Measurements from ENCODE around the gene SAXO1.

DNA sequence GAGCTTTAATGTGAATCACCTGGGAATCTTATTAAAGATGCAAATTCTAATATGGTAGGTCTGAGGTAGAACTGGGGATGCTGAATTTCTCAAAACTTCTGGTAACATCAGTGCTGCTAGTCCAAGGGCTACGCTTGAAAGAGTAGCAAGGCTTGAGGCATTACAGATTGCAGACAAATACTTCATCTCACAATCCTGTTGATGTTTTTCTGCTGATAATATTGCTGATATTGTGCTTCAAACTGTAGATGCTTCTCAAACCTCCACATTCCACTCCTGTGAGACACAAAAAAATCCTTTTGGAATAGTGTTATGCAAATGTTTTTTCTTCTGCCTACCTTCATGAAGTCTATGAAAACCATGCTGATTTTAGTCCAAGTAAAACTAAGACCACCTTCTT, 139.5 kb downstream of the SAXO1 start:
- TF ChIP-seq, protein P1, sequence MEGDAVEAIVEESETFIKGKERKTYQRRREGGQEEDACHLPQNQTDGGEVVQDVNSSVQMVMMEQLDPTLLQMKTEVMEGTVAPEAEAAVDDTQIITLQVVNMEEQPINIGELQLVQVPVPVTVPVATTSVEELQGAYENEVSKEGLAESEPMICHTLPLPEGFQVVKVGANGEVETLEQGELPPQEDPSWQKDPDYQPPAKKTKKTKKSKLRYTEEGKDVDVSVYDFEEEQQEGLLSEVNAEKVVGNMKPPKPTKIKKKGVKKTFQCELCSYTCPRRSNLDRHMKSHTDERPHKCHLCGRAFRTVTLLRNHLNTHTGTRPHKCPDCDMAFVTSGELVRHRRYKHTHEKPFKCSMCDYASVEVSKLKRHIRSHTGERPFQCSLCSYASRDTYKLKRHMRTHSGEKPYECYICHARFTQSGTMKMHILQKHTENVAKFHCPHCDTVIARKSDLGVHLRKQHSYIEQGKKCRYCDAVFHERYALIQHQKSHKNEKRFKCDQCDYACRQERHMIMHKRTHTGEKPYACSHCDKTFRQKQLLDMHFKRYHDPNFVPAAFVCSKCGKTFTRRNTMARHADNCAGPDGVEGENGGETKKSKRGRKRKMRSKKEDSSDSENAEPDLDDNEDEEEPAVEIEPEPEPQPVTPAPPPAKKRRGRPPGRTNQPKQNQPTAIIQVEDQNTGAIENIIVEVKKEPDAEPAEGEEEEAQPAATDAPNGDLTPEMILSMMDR (conservative IDR thresholded peaks at IDR 0.05 in 1 of 2, IDR thresholded peaks at IDR 0.05 in 1 of 2; ENCODE audit: extremely low read depth in 1 of 2, insufficient read depth in 1 of 2, low read depth in 1 of 2, low read length in 2 of 2) = no peak
- TF ChIP-seq EZH2 (IDR thresholded peaks at IDR 0.05; ENCODE audit: borderline replicate concordance, low read length) = no peak
